ENCODE measurements around the gene KIF21B.

The KIF21B gene

DNA sequence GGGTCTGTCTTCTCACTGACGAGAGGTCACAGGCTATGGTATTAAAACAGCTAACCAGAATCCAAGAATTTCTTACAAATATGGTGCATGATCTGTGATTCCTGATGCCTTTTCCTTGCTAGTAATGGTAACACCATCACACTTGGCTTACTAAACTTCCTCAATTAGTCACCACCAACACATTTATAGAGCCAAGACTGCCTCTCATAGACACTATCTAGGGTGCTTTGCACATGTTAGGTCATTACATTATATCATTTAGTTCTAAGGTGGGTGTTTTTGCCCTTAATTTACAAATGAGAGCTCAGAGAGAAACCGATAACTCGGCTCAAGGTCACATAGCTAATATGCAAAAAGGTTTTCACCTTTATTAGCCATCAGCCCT lies 8.7 kb downstream of the KIF21B start:
- no peak for TF ChIP-seq POLR2AphosphoS5 (IDR thresholded peaks at IDR 0.05; ENCODE audit: low read depth, low read length)
- TF ChIP-seq, protein P1, sequence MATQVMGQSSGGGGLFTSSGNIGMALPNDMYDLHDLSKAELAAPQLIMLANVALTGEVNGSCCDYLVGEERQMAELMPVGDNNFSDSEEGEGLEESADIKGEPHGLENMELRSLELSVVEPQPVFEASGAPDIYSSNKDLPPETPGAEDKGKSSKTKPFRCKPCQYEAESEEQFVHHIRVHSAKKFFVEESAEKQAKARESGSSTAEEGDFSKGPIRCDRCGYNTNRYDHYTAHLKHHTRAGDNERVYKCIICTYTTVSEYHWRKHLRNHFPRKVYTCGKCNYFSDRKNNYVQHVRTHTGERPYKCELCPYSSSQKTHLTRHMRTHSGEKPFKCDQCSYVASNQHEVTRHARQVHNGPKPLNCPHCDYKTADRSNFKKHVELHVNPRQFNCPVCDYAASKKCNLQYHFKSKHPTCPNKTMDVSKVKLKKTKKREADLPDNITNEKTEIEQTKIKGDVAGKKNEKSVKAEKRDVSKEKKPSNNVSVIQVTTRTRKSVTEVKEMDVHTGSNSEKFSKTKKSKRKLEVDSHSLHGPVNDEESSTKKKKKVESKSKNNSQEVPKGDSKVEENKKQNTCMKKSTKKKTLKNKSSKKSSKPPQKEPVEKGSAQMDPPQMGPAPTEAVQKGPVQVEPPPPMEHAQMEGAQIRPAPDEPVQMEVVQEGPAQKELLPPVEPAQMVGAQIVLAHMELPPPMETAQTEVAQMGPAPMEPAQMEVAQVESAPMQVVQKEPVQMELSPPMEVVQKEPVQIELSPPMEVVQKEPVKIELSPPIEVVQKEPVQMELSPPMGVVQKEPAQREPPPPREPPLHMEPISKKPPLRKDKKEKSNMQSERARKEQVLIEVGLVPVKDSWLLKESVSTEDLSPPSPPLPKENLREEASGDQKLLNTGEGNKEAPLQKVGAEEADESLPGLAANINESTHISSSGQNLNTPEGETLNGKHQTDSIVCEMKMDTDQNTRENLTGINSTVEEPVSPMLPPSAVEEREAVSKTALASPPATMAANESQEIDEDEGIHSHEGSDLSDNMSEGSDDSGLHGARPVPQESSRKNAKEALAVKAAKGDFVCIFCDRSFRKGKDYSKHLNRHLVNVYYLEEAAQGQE (IDR thresholded peaks at IDR 0.05; ENCODE audit: insufficient read depth in 1 of 2, low read depth in 2 of 2, low read length in 2 of 2): no peak
- no peak for TF ChIP-seq SIN3A (IDR thresholded peaks at IDR 0.05; ENCODE audit: borderline replicate concordance, insufficient read depth, low read length)
- TF ChIP-seq FOXP2 (optimal IDR thresholded peaks at IDR 0.05; ENCODE audit: borderline replicate concordance, extremely low read depth, extremely low read length, insufficient read depth): no peak
- TF ChIP-seq TAF1 (IDR thresholded peaks at IDR 0.05; ENCODE audit: borderline replicate concordance, insufficient read depth, low read length): no peak

DNA sequence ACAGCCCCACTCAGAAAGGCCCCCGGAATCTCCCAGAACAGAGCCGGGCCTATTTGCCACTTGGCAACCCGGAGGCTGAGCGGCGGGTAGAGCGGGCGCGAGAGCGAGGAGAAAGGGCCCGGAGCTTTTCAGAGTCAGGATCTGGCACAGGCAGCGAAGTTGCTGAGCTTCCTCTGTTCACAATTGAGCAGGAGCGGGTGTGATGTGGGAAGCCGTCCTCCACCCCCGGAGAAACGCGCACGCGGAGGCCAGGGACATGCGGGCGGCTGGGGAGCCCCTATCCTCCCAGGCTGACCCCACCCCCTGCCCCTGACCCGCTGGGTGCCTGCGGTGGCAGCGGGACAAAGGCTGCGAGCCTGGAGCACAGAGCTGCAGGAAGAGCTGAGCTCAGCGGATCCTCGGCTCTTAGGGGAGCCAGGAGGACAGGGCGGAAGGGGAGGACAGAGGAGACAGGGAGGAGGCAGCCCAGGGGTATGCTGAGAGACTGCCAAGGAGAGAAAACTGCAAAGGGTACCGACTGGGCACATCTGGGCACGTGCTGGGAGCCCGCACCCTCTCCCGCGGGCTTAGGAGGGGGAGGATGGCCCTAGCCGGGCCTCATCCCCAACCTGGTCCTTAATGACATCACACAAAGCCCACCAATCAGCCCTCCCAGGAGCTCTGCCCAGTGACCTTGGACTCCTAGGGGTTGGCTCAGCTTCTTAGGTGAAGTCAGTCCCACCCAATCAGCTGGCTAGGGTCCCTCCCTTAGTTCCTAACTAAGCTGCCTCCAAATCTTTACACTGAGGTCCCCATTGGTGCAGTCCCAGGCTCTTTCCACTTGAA lies 9.3 kb downstream of the KIF21B start:
- TF ChIP-seq TAF1 (IDR thresholded peaks at IDR 0.05; ENCODE audit: borderline replicate concordance, insufficient read depth, low read length) (no peak), SIN3A (IDR thresholded peaks at IDR 0.05; ENCODE audit: borderline replicate concordance, insufficient read depth, low read length) (no peak), FOXP2 (optimal IDR thresholded peaks at IDR 0.05; ENCODE audit: borderline replicate concordance, extremely low read depth, extremely low read length, insufficient read depth) (no peak)

DNA sequence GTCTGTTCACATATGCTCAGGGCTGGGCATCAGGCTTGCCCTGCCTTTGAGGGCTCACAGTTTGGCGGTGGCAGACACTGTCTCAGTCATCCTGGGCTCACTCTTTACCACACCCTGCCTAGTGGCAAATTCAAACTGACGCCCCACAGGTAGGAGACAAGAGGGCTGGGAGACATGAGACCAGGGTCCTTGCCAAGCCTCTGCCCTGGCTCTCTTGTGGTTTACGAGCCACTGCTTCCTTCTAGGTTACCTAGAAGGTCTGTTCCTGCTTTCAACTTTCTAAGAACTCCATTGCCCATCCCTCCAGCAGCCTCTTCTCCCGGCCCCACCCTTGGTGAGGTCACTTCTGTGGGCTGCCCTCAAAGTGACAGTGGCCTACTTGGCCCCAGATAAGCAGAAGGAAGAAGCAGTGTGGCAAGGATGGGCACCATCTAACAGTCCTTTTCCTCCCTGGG lies 10.5 kb downstream of the KIF21B start:
- TF ChIP-seq, protein P1 (IDR thresholded peaks at IDR 0.05; ENCODE audit: insufficient read depth in 1 of 2, low read depth in 2 of 2, low read length in 2 of 2): no peak
- no peak for TF ChIP-seq SIN3A (IDR thresholded peaks at IDR 0.05; ENCODE audit: borderline replicate concordance, insufficient read depth, low read length)
- TF ChIP-seq POLR2AphosphoS5 (IDR thresholded peaks at IDR 0.05; ENCODE audit: low read depth, low read length): no peak
- no peak for TF ChIP-seq TAF1 (IDR thresholded peaks at IDR 0.05; ENCODE audit: borderline replicate concordance, insufficient read depth, low read length)
- TF ChIP-seq FOXP2 (optimal IDR thresholded peaks at IDR 0.05; ENCODE audit: borderline replicate concordance, extremely low read depth, extremely low read length, insufficient read depth): no peak

DNA sequence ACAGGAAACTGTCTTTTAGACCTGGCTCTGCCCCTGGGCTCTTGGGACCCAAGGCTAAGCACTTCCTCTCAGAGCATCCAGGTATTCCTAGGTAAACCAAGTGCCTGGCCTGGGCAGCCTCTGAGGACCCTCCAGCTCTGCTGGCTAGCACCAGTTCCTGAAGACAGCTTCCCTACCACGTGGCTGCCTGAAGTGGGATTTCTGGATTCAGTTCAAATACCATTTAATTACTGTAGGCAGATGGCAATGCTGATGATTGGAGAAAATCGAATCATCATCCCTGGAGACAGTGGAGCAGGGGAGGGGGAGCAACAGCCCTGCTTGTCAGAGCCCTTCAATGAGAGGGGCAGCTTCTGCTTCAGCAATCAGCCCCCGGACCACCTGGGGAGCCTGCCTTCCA lies 11.9 kb downstream of the KIF21B start:
- no peak for TF ChIP-seq FOXP2 (optimal IDR thresholded peaks at IDR 0.05; ENCODE audit: borderline replicate concordance, extremely low read depth, extremely low read length, insufficient read depth)
- no peak for TF ChIP-seq SIN3A (IDR thresholded peaks at IDR 0.05; ENCODE audit: borderline replicate concordance, insufficient read depth, low read length)
- no peak for TF ChIP-seq TAF1 (IDR thresholded peaks at IDR 0.05; ENCODE audit: borderline replicate concordance, insufficient read depth, low read length)
- TF ChIP-seq POLR2AphosphoS5 (IDR thresholded peaks at IDR 0.05; ENCODE audit: low read depth, low read length): no peak
- TF ChIP-seq, protein P1 (IDR thresholded peaks at IDR 0.05; ENCODE audit: insufficient read depth in 1 of 2, low read depth in 2 of 2, low read length in 2 of 2): no peak

DNA sequence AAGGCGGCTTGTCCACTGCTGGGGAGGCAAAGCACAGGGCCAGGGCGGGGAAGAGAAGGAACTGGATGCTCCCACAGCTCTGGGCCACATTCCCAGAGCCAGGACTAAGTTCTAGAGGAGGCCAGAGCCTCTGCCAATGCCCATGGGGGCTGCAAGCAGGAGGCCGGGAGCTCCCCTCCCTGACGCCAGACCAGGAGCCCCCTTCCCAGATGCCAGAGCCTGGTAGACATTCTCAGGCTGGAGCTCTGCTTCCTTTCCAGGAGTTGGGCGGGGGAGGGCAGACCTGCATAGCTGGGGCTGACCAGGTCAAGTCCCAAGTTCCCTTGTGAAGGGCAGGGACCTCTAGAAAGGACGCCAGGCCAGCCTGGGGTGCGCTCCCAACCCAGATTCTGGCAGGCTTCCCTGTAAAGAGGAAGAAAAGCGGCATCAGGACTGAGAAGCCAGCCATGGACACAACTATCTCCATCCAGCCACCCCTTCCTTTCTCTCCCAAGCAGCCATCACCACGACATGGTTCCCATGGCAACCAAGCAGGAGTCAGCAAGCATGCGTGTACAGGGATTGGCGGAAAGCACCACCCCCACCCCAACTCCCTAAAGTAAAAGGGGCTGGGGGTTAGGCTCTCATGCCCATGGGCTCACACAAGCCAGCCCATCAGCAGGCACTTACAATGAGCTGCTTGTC lies 13.4 kb downstream of the KIF21B start:
- TF ChIP-seq SIN3A (IDR thresholded peaks at IDR 0.05; ENCODE audit: borderline replicate concordance, insufficient read depth, low read length): no peak
- no peak for TF ChIP-seq FOXP2 (optimal IDR thresholded peaks at IDR 0.05; ENCODE audit: borderline replicate concordance, extremely low read depth, extremely low read length, insufficient read depth)
- no peak for TF ChIP-seq TAF1 (IDR thresholded peaks at IDR 0.05; ENCODE audit: borderline replicate concordance, insufficient read depth, low read length)
- no peak for TF ChIP-seq POLR2AphosphoS5 (IDR thresholded peaks at IDR 0.05; ENCODE audit: low read depth, low read length)
- TF ChIP-seq, protein P1 (IDR thresholded peaks at IDR 0.05; ENCODE audit: insufficient read depth in 1 of 2, low read depth in 2 of 2, low read length in 2 of 2): no peak

Measured in PFSK-1 (cell line).